H1 (cell line): ENCODE data around the gene OR52E8.

Experiments
- BRCA1 ChIP-seq: IDR thresholded peaks from 2 replicates; pipeline ENCODE4 v1.6.1; 2012; ENCODE audit warnings: low read depth, low read length, improper control_type of control experiment
- CREB1 ChIP-seq: IDR thresholded peaks from 2 replicates; pipeline ENCODE4 v1.6.1; 2012; ENCODE audit warnings: inconsistent platforms
- EZH2 ChIP-seq: fragments of 200-600 bp; sonication (generic); IDR thresholded peaks from 2 replicates; pipeline ENCODE4 v1.7.1; 2012; ENCODE audit warnings: low read depth, mild to moderate bottlenecking, moderate library complexity, low read length, inconsistent platforms; ENCODE audit not compliant: severe bottlenecking
- JUN ChIP-seq: IDR thresholded peaks from 2 replicates; pipeline ENCODE4 v1.6.1; 2011; ENCODE audit warnings: low read depth, mild to moderate bottlenecking, improper control_type of control experiment, low read length
- NRF1 ChIP-seq: IDR thresholded peaks from 2 replicates; pipeline ENCODE4 v1.6.1; 2011; ENCODE audit warnings: mild to moderate bottlenecking, low read depth, low read length, improper control_type of control experiment
- POLR2A ChIP-seq, 2 experiments: IDR thresholded peaks; 1 replicate in 1 of 2; 2 replicates in 1 of 2; pipeline ENCODE4 v1.6.1; 2011; ENCODE audit warnings: low read depth in 2 of 2, low read length in 2 of 2, mild to moderate bottlenecking in 2 of 2; ENCODE audit errors: control extremely low read depth in 1 of 2
- POLR2AphosphoS5 ChIP-seq: IDR thresholded peaks from 2 replicates; pipeline ENCODE4 v1.6.1; 2011; ENCODE audit warnings: low read depth, low read length
- RFX5 ChIP-seq: IDR thresholded peaks from 2 replicates; pipeline ENCODE4 v1.6.1; 2011; ENCODE audit warnings: low read depth, low read length, improper control_type of control experiment, borderline replicate concordance
- SIN3A ChIP-seq, 2 experiments: IDR thresholded peaks in 1 of 2; conservative IDR thresholded peaks in 1 of 2; 2 replicates each; pipeline ENCODE4 v1.6.1; 2011 to 2012; ENCODE audit warnings: low read length in 2 of 2, improper control_type of control experiment in 1 of 2, low read depth in 1 of 2, mild to moderate bottlenecking in 1 of 2
- TF ChIP-seq, protein P1 (sequence below), 3 experiments: IDR thresholded peaks; 1 replicate in 2 of 3; 2 replicates in 1 of 3; pipeline versions ENCODE4 v1.5.1 to v1.6.1; 2011; ENCODE audit warnings: low read length in 3 of 3, mild to moderate bottlenecking in 3 of 3, inconsistent platforms in 2 of 3, low read depth in 1 of 3, moderate library complexity in 1 of 3; ENCODE audit not compliant: insufficient read depth in 1 of 3; ENCODE audit errors: control extremely low read depth in 1 of 3
- TF ChIP-seq, protein P2 (sequence below): IDR thresholded peaks from 2 replicates; pipeline ENCODE4 v1.6.1; 2012; ENCODE audit warnings: inconsistent platforms

DNA sequence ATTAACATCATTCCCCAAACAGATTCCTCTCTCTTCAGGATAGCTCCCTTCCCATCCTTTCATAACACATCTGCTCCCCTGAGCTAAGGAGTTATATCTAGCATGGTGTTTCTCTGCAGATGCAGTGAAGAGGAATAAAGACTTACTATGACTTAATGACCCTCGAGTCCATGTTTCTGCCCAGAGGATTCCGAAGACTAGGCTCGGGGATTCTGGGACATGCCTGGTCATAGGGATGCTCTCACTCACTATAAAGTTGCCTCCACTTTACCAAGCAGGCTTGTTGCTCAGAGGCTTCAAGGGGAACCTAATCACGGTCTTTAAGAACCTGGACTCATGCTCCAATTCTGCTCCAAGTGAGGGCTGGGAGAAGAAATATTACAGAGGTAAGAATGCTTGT lies 22.8 kb upstream of the OR52E8 start, which contains the start of gene OR52E4:
- TF ChIP-seq JUN = no peak
- TF ChIP-seq EZH2 = no peak
- TF ChIP-seq, protein P1, sequence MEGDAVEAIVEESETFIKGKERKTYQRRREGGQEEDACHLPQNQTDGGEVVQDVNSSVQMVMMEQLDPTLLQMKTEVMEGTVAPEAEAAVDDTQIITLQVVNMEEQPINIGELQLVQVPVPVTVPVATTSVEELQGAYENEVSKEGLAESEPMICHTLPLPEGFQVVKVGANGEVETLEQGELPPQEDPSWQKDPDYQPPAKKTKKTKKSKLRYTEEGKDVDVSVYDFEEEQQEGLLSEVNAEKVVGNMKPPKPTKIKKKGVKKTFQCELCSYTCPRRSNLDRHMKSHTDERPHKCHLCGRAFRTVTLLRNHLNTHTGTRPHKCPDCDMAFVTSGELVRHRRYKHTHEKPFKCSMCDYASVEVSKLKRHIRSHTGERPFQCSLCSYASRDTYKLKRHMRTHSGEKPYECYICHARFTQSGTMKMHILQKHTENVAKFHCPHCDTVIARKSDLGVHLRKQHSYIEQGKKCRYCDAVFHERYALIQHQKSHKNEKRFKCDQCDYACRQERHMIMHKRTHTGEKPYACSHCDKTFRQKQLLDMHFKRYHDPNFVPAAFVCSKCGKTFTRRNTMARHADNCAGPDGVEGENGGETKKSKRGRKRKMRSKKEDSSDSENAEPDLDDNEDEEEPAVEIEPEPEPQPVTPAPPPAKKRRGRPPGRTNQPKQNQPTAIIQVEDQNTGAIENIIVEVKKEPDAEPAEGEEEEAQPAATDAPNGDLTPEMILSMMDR (IDR thresholded peaks at IDR 0.05; ENCODE audit: control extremely low read depth in 1 of 3, insufficient read depth in 1 of 3, low read depth in 1 of 3, low read length in 3 of 3) = no peak
- no peak for TF ChIP-seq RFX5
- TF ChIP-seq SIN3A (conservative IDR thresholded peaks at IDR 0.05 in 1 of 2, IDR thresholded peaks at IDR 0.05 in 1 of 2; ENCODE audit: low read depth in 1 of 2, low read length in 2 of 2) = no peak
- TF ChIP-seq CREB1 = no peak
- no peak for TF ChIP-seq POLR2A (IDR thresholded peaks at IDR 0.05; ENCODE audit: control extremely low read depth in 1 of 2, low read depth in 2 of 2, low read length in 2 of 2)
- no peak for TF ChIP-seq POLR2AphosphoS5
- TF ChIP-seq NRF1 = no peak
- TF ChIP-seq, protein P2, sequence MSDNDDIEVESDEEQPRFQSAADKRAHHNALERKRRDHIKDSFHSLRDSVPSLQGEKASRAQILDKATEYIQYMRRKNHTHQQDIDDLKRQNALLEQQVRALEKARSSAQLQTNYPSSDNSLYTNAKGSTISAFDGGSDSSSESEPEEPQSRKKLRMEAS = no peak
- no peak for TF ChIP-seq BRCA1
